ENCODE measurements around the gene IQCC. TPM values are rescaled to one million over a fixed set of nuclear protein-coding genes. Genes with fewer than 3 reads are reported as not detected.
A peak's percentile ranks its signal among the peaks of the same experiment; 100 is the strongest.

Gene IQCC
- total RNA-seq, 1 donor from 2014 or later: 3.8 TPM

DNA sequence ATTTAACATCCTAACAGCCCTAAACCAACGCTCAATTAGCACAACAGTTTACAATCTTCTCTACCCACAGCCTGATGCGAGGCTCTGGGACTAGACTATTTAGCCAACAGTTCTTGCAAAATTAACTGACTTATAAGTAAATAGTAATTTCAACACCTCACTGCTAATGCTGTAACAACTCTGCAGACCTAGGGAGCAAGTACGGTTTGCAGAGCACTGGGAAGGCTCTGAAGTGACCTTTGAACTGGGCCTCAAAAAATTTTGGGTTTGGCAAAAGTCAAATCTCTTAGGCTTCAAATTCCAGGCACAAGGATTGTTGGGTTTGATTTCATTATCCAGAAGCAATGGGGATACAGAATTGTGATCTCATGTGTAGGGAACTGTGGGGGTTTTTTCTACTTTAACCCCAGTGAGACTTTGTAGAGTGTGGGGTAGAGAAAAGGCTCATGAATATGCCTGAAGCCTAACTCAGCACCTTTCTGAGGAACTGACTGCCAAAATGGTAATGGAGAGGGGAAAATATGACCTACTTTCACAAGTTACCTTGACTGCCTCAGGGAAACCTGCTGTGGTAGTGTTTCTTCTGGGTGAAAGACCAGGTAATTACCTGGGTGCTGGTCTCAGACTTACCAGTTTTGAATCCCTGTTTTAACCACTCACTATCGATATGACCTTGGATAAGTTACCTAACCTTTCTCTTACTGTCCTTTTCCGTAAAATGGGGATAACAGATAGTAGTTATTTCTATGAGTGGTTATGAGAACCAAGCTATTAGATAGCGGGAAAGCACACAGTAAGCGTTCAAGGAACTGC lies 26.9 kb upstream of the IQCC start:
- Mint-ChIP-seq H3K4me1 (peaks cover 26% of the 10 kb centered on the region), H3K36me3 (peaks cover 10% of the 10 kb centered on the region), H3K9me3 (no peaks in the 10 kb centered on the region), H3K4me3 (peak overlapping the region; percentile 79), H3K27ac (peak overlapping the region; percentile 97), H3K27me3 (ENCODE audit: low read depth) (no peaks in the 10 kb centered on the region)
- TF ChIP-seq, protein P1, sequence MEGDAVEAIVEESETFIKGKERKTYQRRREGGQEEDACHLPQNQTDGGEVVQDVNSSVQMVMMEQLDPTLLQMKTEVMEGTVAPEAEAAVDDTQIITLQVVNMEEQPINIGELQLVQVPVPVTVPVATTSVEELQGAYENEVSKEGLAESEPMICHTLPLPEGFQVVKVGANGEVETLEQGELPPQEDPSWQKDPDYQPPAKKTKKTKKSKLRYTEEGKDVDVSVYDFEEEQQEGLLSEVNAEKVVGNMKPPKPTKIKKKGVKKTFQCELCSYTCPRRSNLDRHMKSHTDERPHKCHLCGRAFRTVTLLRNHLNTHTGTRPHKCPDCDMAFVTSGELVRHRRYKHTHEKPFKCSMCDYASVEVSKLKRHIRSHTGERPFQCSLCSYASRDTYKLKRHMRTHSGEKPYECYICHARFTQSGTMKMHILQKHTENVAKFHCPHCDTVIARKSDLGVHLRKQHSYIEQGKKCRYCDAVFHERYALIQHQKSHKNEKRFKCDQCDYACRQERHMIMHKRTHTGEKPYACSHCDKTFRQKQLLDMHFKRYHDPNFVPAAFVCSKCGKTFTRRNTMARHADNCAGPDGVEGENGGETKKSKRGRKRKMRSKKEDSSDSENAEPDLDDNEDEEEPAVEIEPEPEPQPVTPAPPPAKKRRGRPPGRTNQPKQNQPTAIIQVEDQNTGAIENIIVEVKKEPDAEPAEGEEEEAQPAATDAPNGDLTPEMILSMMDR (IDR thresholded peaks at IDR 0.05; ENCODE audit: unreplicated experiment): no peak
- DNase-seq (ENCODE audit: low spot score in 2 of 2, unreplicated experiment in 2 of 2): no peak

DNA sequence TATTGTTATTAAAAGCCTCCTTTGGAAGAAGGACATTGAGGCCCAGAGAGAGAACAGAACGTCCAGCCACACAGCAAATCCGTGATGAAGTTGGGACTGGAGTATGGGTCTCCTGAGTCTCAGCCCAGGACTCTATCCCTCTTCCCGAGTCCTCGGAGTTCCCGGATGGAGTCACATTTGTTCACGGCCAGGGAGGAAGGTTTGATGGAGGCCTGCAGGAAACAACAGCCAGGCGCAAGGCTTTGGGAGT lies 26.4 kb upstream of the IQCC start:
- H3K4me1 Mint-ChIP-seq: peaks cover 30% of the 10 kb centered on the region
- no peaks in the 10 kb centered on the region for H3K9me3 Mint-ChIP-seq
- no peak for DNase-seq (ENCODE audit: low spot score in 2 of 2, unreplicated experiment in 2 of 2)
- H3K27me3 Mint-ChIP-seq (ENCODE audit: low read depth): no peaks in the 10 kb centered on the region
- TF ChIP-seq, protein P1 (IDR thresholded peaks at IDR 0.05; ENCODE audit: unreplicated experiment): no peak
- H3K27ac Mint-ChIP-seq: peak overlapping the region; percentile 97
- peak overlapping the region; percentile 79 for H3K4me3 Mint-ChIP-seq
- peaks cover 12% of the 10 kb centered on the region for H3K36me3 Mint-ChIP-seq

GRCh38 chr1:32179443-32180185 lies 25.9 kb upstream of the IQCC start, which contains the start of gene TXLNA:
Gene TXLNA, plus strand, starts transcription at chr1:32179675. Its CDS starts 671 bp downstream, at chr1:32180346.
- H3K9me3 Mint-ChIP-seq: no peaks in the 10 kb centered on the region
- H3K27ac Mint-ChIP-seq: peak within 1 kb of the TSS; percentile 97
- H3K27me3 Mint-ChIP-seq (ENCODE audit: low read depth): no peaks in the 10 kb centered on the region
- H3K4me3 Mint-ChIP-seq: peak within 1 kb of the TSS; percentile 83
- DNase-seq (ENCODE audit: low spot score in 2 of 2, unreplicated experiment in 2 of 2): peak; percentile 79 to 88
- TF ChIP-seq, protein P1 (IDR thresholded peaks at IDR 0.05; ENCODE audit: unreplicated experiment): no peak
- peaks cover 33% of the 10 kb centered on the region for H3K4me1 Mint-ChIP-seq
- peaks cover 14% of the 10 kb centered on the region for H3K36me3 Mint-ChIP-seq

GRCh38 chr1:32180186-32181060 lies 25.0 kb upstream of the IQCC start:
- H3K36me3 Mint-ChIP-seq: peaks cover 19% of the 10 kb centered on the region

GRCh38 chr1:32181065-32181464 lies 24.4 kb upstream of the IQCC start:
- Mint-ChIP-seq H3K36me3 (peaks cover 21% of the 10 kb centered on the region), H3K4me1 (peaks cover 33% of the 10 kb centered on the region), H3K27me3 (ENCODE audit: low read depth) (no peaks in the 10 kb centered on the region), H3K9me3 (no peaks in the 10 kb centered on the region), H3K27ac (peak overlapping the region; percentile 97), H3K4me3 (peak overlapping the region; percentile 83)
- TF ChIP-seq, protein P1 (IDR thresholded peaks at IDR 0.05; ENCODE audit: unreplicated experiment): no peak
- DNase-seq (ENCODE audit: low spot score in 2 of 2, unreplicated experiment in 2 of 2): no peak

More at GRCh38 chr1:32180186-32181060, 25.0 kb upstream of the IQCC start:
- Mint-ChIP-seq H3K4me3 (peak overlapping the region; percentile 83), H3K27ac (peak overlapping the region; percentile 97), H3K27me3 (ENCODE audit: low read depth) (no peaks in the 10 kb centered on the region), H3K4me1 (peaks cover 33% of the 10 kb centered on the region), H3K9me3 (no peaks in the 10 kb centered on the region)
- DNase-seq (ENCODE audit: low spot score in 2 of 2, unreplicated experiment in 2 of 2): peak in 1 of 2 experiments; percentile 64
- TF ChIP-seq, protein P1 (IDR thresholded peaks at IDR 0.05; ENCODE audit: unreplicated experiment): no peak

All from mesothelial cell of epicardium (in vitro differentiated cells).